ENCODE measurements around the gene NAA16. TPM values are rescaled to one million over a fixed set of nuclear protein-coding genes. Genes with fewer than 3 reads are reported as not detected.

The NAA16 gene
- total and polyA plus RNA-seq, 9 of the 15 experiments (the other 6 are each of a cell fraction or from before 2014, with no cell fraction given) = 3.7 to 18.2 (median 12.0) TPM

GRCh38 chr13:41310963-41311405 is at the start of gene NAA16 (continued):
- no peak for TF ChIP-seq CHAMP1 (IDR thresholded peaks at IDR 0.05)
- peak; percentile 74 for TF ChIP-seq MITF (IDR thresholded peaks at IDR 0.05)
- peak; percentile 83 for TF ChIP-seq MAX (CRISPR knock-in tag; IDR thresholded peaks at IDR 0.05)
- TF ChIP-seq RFX1 (IDR thresholded peaks at IDR 0.05) = no peak
- TF ChIP-seq RB1 (IDR thresholded peaks at IDR 0.05; ENCODE audit: low read depth) = peak; percentile 73; the same call in 1 of the 2 replicates
- TF ChIP-seq POLR3G (IDR thresholded peaks at IDR 0.05; ENCODE audit: extremely low read depth, insufficient read length, insufficient replicate concordance) = no peak
- TF ChIP-seq E2F5 (CRISPR knock-in tag; IDR thresholded peaks at IDR 0.05) = no peak
- no peak for TF ChIP-seq TCF3 (CRISPR knock-in tag; IDR thresholded peaks at IDR 0.05)
- peak; percentile 56 for TF ChIP-seq CREM (IDR thresholded peaks at IDR 0.05; ENCODE audit: low read depth)
- TF ChIP-seq SNAPC5 (CRISPR knock-in tag; IDR thresholded peaks at IDR 0.05) = no peak
- peak; percentile 96 for TF ChIP-seq ZBTB2 (IDR thresholded peaks at IDR 0.05)
- TF ChIP-seq POLR2B (IDR thresholded peaks at IDR 0.05; ENCODE audit: low read depth, partially characterized antibody) = peak; percentile 75
- TF ChIP-seq FOS (IDR thresholded peaks at IDR 0.05; ENCODE audit: extremely low read depth, insufficient read length) = no peak
- TF ChIP-seq E2F4 (CRISPR knock-in tag; IDR thresholded peaks at IDR 0.05; ENCODE audit: low read depth) = 0 out of 2 replicates have a peak, but pooled peaks have one; percentile 63
- TF ChIP-seq CCAR2 (IDR thresholded peaks at IDR 0.05; ENCODE audit: low read depth, low read length) = no peak
- no peak for TF ChIP-seq GMEB1 (CRISPR knock-in tag; IDR thresholded peaks at IDR 0.05)
- no peak for TF ChIP-seq FOXJ2 (tag; IDR thresholded peaks at IDR 0.05)
- no peak for TF ChIP-seq RBM15 (IDR thresholded peaks at IDR 0.05; ENCODE audit: insufficient read depth, low read length)
